GM21737 (cell line): Measurements from ENCODE around the gene NPLOC4.
"Not testable (repeated sequence)": the region's sequence is repeated elsewhere in the genome, so short reads cannot be mapped to it uniquely, and the experiment has no call there.

Source experiments
- ATAC-seq: cut with Tn5 transposase; IDR thresholded peaks from one replicate; pipeline ENCODE4 v1.9.1; 2021; ENCODE audit warnings: mild to moderate bottlenecking, moderate library complexity; ENCODE audit not compliant: unreplicated experiment

Gene NPLOC4

GRCh38 chr17:81535480-81536298, 101.2 kb downstream of the NPLOC4 start:
- no peak for ATAC-seq

DNA sequence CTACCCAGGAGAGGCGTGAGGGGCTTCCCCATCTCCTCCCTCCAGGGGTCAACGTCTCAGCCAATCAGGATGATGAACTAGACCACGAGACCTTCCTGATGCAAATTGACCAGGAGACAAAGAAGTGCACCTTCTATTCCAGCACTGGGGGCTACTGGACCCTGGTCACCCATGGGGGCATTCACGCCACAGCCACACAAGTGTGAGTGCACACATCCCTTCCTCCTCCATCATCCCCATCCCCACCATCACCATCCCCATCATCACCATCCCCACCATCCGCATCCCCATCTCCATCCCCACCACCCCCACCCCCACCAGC, 101.9 kb downstream of the NPLOC4 start:
- ATAC-seq: no peak

- no peak for ATAC-seq
Measured at GRCh38 chr17:81534157-81535006, 102.5 kb downstream of the NPLOC4 start.

- ATAC-seq: no peak
Measured at GRCh38 chr17:81533339-81534141, 103.4 kb downstream of the NPLOC4 start.

DNA sequence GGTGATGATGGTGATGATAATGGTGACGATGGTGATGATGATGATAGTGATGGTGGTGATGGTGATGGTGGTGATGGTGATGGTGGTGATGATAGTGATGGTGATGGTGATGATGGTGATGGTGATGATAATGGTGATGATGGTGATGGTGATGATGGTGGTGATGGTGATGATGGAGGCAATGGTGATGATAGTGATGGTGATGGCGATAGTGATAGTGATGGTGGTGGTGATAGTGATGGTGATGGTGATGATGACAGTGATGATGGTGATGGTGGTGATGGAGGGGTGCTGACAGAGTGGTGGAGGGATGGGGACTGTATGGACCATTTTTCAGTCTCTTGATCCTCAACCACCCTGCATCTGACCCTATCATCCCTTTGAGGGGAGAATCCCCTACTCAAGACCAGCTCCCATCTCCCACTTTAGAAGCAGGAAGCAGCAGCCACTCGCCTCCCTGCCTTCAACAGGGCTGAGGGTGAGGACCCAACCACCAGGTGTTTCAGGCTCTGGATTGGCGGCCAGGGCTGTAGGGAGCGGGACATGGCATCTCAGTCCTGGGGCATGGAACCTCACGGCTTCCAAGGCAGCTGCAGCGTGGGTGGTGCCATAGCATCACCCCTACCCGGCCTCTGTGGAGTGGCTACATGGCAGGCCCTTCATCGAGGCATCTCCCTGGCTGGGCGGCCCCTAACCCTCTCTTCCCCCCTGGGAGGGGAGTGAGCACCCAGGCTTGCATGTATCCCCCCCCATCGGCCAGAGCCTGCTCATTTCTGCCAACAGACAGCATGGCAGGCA, 104.2 kb downstream of the NPLOC4 start:
- no peak for ATAC-seq

DNA sequence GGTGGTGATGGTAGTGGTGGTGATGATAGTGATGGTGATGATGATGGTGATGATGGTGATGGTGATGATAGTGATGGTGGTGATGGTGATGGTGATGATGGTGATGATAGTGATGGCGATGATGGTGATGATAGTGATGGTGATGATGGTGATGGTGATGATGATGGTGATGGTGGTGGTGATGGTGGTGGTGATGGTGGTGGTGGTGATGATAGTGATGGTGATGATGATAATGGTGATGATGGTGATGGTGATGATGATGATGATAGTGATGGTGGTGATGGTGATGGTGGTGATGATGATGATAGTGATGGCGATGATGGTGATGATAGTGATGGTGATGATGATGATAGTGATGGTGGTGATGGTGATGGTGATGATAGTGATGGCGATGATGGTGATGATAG, 104.9 kb downstream of the NPLOC4 start:
- not testable (repeated sequence) for ATAC-seq

DNA sequence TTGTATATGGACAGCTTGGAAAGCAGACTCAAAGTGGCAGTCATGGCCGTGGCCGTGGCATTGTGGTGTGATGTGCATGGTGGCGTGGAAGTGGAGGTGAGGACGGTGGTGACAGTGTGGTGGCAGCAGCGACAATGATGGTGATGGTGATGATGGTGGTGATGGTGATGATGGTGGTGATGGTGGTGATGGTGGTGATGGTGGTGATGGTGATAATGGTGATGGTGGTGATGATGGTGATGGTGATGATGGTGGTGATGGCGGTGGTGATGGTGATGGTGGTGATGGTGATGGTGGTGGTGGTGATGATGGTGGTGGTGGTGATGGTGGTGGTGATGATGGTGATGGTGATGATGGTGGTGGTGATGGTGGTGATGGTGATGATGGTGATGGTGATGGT, 105.9 kb downstream of the NPLOC4 start:
- ATAC-seq: not testable (repeated sequence)

GRCh38 chr17:81529437-81529803, 107.5 kb downstream of the NPLOC4 start:
- ATAC-seq: no peak

DNA sequence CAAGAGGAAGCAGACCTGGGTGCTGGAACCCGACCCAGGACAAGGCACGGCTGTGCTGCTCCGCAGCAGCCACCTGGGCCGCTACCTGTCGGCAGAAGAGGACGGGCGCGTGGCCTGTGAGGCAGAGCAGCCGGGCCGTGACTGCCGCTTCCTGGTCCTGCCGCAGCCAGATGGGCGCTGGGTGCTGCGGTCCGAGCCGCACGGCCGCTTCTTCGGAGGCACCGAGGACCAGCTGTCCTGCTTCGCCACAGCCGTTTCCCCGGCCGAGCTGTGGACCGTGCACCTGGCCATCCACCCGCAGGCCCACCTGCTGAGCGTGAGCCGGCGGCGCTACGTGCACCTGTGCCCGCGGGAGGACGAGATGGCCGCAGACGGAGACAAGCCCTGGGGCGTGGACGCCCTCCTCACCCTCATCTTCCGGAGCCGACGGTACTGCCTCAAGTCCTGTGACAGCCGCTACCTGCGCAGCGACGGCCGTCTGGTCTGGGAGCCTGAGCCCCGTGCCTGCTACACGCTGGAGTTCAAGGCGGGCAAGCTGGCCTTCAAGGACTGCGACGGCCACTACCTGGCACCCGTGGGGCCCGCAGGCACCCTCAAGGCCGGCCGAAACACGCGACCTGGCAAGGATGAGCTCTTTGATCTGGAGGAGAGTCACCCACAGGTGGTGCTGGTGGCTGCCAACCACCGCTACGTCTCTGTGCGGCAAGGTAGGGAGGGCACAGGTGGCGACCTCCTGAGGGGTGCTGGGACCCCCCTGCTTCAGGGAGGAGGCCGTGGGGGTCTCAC, 108.1 kb downstream of the NPLOC4 start:
- no peak for ATAC-seq

GRCh38 chr17:81528384-81528650, 108.6 kb downstream of the NPLOC4 start:
- no peak for ATAC-seq

DNA sequence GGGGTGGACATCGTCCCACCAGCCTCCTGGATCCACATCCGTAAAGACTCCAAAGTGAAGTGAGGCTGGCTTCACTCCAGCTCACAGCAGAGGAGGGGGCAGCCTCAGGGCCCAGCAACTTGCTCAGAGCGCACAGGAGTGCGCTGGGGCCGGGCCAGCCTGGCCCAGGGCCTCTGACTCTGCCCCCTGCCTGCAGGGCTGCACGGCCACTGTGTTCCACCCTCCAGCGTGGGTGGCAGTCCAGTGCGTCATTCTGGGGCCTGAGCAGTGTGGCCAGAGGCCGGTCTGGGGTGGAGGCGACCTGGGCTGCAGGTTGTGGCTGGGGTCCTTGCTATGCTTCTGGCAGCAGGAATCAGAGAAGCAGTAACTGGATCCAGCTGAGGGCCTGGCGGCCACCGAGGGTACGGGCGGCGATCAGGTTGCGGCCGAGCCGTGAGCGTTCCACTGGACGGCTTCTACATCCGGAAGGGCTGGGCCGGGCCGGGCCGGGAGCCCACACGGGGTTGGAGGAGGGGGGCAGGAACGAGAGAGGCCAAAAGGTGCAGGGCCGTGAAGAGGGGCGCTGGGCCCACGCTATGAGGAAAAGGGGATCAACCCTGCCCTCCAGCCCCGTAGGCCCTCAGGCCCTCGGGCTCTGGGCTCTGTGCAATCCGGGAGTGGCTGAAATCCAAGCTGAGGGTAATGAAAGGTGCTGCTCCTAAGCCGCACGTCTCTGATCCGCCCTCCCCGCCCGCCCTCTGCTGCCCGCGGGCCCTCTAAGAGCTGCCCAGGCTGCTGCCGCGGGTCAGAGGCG, 109.1 kb downstream of the NPLOC4 start, which contains the start of gene FSCN2:
TSS of gene FSCN2 (plus strand) at position 787 of the 793 bp plus-strand sequence. CDS start 155 bp downstream, outside the sequence.
- no peak for ATAC-seq

DNA sequence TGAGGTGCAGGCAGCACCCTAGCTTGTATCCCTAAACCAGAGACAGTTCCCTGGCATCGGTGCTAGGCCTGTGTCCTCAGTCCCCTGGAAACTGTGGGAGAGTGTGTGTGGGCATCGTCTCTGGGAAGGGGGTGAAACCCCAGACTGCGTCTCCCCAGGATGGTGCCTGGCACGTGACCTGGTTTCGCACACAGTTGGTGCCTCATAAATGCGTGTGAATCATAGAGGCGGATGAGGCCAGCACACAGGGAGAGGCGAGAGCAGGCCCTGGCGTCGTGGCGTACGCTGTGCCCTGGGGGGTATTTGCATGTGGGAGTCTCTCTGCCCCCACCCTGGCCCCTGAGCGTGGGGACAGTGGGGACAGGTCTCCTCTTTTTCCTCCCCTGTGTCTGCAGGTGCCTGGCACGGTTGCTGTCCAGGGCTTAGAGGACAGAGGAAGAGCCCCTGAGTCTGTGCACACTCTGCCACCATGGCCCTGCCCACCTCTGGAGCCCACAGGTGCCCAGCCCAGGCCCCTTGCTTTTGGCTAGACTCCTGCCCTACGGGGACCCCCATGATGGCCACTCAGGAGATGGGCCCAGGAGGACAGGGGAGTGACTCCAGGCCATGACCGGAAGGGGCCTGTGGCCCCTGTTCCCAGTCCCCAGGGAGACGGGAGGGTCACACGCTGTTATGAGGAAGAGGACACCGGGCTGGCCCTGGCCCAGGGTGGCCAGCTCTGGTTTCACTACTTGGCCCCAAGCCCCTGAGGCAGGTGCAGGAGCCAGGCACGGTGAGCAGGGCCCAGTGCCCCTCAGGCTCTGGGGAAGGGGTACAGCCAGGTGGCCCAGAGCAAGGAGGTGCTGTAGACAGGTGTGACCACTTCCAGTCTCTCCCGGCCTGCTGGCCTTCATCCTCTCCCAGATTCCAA, 110.0 kb downstream of the NPLOC4 start:
- no peak for ATAC-seq

- ATAC-seq: no peak
Measured at GRCh38 chr17:81524865-81525159, 112.1 kb downstream of the NPLOC4 start.

DNA sequence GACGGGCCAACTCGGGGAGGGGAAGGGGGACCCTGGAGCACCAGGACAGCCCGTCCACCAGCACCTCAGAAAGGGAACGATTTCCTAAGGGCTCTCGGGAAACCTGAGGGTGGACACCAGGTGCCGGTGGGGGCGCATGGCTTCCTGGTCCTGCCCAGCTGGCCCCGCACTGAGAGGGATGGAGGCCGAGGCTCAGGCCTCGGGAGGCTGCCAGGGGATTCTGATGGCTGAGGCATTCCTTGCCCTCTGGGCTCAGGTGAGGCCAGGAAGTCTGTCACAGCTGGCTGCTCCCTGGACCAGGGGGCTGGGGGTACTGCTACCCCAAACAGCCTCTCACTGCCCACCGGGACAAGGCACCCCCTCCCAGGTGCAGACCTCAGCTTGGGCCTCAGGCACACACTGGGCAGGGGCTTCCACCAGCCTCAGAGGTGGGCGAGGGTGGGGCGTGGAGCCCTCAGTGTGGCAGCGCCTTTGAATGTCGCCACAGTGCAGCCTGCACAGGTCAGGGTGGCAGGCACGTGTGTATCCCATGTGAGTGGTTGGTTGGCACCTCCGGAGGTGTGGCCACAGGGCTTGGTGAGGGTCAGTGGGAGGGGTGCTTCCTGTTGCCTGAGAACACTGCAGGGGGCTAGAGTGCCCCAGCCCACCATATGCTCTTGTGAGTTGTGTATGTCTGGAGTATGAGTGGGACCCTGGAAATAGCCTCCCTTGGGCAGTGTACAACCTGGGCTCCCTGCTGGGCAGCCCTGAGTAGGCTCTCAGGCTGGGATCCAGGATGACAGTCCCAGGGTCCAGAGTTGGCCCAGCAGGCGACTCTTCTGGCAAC, 112.7 kb downstream of the NPLOC4 start:
- ATAC-seq: no peak

DNA sequence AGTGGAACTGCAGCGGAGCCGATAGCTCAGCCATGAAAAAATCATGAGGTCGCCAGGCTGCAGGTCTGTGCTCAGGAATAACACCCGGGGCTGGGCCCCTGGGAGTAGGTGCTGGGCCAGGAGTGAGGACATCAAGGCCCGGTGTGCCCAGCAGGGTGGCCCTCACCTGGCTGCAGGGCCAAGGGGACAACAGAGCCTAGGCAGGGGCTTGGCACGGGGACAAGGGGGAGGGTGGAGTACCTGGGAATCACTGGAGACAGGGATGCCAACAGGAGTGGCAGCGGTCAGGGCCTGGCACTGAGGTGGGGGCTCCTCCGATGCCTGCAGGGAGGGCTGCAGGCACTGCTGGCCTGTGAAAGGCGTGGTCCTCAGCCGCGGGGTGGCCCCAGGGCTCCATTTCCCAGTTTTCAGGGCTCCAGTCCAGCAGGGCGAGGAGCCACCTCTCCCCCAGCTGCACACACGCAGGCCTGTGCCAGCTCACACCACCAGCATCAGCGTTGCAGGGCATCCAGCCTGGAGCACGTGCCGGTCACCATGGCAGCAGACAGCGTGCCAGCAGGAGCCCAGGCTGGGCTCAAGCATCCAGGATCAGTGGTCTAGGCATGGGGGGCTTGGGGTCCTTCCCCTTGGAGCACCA, 113.4 kb downstream of the NPLOC4 start:
- no peak for ATAC-seq

- no peak for ATAC-seq
Measured at GRCh38 chr17:81522491-81523401, 114.2 kb downstream of the NPLOC4 start.
